ENCODE measurements around the gene USP13.

DNA sequence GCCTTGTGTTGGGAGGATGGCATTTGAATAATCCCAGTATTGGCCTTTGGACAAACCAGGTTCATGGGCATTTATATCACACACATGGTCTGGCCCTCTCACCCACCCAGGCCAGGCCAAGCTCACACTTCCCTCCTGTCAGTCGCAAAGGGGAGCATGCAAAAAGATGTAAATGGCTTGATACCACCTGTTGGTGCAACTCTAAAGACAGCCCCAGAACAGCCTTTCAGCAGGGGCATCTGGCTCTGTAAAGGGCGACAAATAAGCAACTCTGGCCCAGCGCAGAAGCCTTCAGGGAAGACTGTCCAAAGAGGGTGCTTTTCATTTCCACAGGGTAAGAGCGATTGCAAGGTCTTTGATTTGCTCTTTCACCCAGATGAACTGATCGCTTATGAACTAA lies 91.8 kb downstream of the USP13 start:
- TF ChIP-seq, protein P1, sequence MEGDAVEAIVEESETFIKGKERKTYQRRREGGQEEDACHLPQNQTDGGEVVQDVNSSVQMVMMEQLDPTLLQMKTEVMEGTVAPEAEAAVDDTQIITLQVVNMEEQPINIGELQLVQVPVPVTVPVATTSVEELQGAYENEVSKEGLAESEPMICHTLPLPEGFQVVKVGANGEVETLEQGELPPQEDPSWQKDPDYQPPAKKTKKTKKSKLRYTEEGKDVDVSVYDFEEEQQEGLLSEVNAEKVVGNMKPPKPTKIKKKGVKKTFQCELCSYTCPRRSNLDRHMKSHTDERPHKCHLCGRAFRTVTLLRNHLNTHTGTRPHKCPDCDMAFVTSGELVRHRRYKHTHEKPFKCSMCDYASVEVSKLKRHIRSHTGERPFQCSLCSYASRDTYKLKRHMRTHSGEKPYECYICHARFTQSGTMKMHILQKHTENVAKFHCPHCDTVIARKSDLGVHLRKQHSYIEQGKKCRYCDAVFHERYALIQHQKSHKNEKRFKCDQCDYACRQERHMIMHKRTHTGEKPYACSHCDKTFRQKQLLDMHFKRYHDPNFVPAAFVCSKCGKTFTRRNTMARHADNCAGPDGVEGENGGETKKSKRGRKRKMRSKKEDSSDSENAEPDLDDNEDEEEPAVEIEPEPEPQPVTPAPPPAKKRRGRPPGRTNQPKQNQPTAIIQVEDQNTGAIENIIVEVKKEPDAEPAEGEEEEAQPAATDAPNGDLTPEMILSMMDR (IDR thresholded peaks at IDR 0.05; ENCODE audit: low read depth, low read length): no peak
- TF ChIP-seq EZH2phosphoT487 (IDR thresholded peaks at IDR 0.05; ENCODE audit: low read depth): no peak

Data from OCI-LY3 (cell line).